Stomach (tissue), 9 donors: ENCODE data around the gene PKP2. TPM values are rescaled to one million over a fixed set of nuclear protein-coding genes. Genes with fewer than 3 reads are reported as not detected.

Experiments
- DNase-seq, 2 donors: peaks; one replicate each; pipeline versions ENCODE4 v3.0.0 to v3.0.0-alpha.2; 2013 to 2019
- H3K27ac ChIP-seq, 5 donors: fragments of 200-600 bp in 4 of 5; sonication (generic) in 4 of 5; one replicate each; pipeline ENCODE4 v1.5.1; 2013 to 2019; ENCODE audit warnings: mild to moderate bottlenecking in 1 of 5, moderate library complexity in 1 of 5
- H3K27me3 ChIP-seq, 3 donors: fragments of 200-600 bp; sonication (generic); one replicate each; pipeline ENCODE4 v1.5.1; 2017 to 2019; ENCODE audit warnings: mixed run types in 1 of 3
- H3K36me3 ChIP-seq, 4 donors: fragments of 200-600 bp; sonication (generic); 1 replicate in 3 of 4; 2 replicates in 1 of 4; pipeline ENCODE4 v1.5.1; 2016 to 2019
- H3K4me1 ChIP-seq, 4 donors: fragments of 200-600 bp; sonication (generic); one replicate each; pipeline ENCODE4 v1.5.1; 2016 to 2019
- H3K4me3 ChIP-seq, 4 donors: fragments of 200-600 bp; sonication (generic) in 3 of 4; one replicate each; pipeline ENCODE4 v1.5.1; 2016 to 2019; ENCODE audit warnings: mild to moderate bottlenecking in 1 of 4
- H3K9me3 ChIP-seq, 4 donors: fragments of 200-600 bp; sonication (generic); one replicate each; pipeline ENCODE4 v1.5.1; 2016 to 2019
- CTCF ChIP-seq, 7 experiments: fragments of 450-650 bp in 4 of 7; fragments of 200-600 bp in 3 of 7; sonication (generic) in 3 of 7; IDR thresholded peaks; one replicate each; pipeline ENCODE4 v1.5.1; 2016 to 2019; ENCODE audit warnings: antibody characterized with exemption in 7 of 7, control low read depth in 2 of 7, mild to moderate bottlenecking in 1 of 7
- EP300 ChIP-seq: sonication (generic); formaldehyde crosslinking; IDR thresholded peaks from one replicate; pipeline ENCODE4 v1.6.1; 2017; ENCODE audit warnings: antibody characterized with exemption
- POLR2A ChIP-seq, 4 donors: fragments of 450-650 bp; IDR thresholded peaks; one replicate each; pipeline ENCODE4 v1.6.1; 2016; ENCODE audit warnings: antibody characterized with exemption in 4 of 4, control low read depth in 2 of 4, mild to moderate bottlenecking in 1 of 4, moderate library complexity in 1 of 4
- POLR2AphosphoS5 ChIP-seq, 3 donors: sonication (generic); formaldehyde crosslinking; IDR thresholded peaks; one replicate each; pipeline ENCODE4 v1.6.1; 2016; ENCODE audit warnings: antibody characterized with exemption in 3 of 3
- WGBS, 5 donors: extraction: QIAGEN DNeasy Blood & Tissue Kit in 3 of 5; methylation state at CpG; one replicate each; pipeline versions ENCODE4 v1.1.5 to v1.1.7; 2013 to 2018; 5-methylcytosine and 5-hydroxymethylcytosine counted together
- intact Hi-C: fragments of 100-400 bp; cut with DNase I; formaldehyde crosslinking; loops from one replicate; pipeline ENCODE4 v1.15.1; 2023; ENCODE audit warnings: low total_unique reads
- polyA plus RNA-seq, 3 donors: library from polyadenylated mRNA; stranded (reverse); fragments of 200-250 nt; gene quantifications; one replicate each; pipeline ENCODE4 v1.2.3, GENCODE V29; 2013
- total RNA-seq, 5 donors: library from RNA; depleted of rRNA; stranded (reverse); fragments of >200 nt; gene quantifications; one replicate each; pipeline versions ENCODE4 v1.1.0 to v1.2.3, GENCODE V29; 2014 to 2016
- donor health status: healthy with polysubstance abuse.
- donor health status: Bipolar disorder and iron deficiency.
- donor health status: healthy.

The PKP2 gene
- total and polyA plus RNA-seq, 8 donors: 5.8 to 85.8 (median 39.5) TPM

- H3K4me3 ChIP-seq: no peak overlapping the region
- H3K4me1 ChIP-seq: peaks cover 0 to 23% (median 3%) of the 10 kb centered on the region in 4 donors
- no peak for DNase-seq
- intact Hi-C loops: no loop called here
- H3K27ac ChIP-seq: no peak overlapping the region
- no peaks in the 10 kb centered on the region for H3K9me3 ChIP-seq
- 59 to 80% (median 73%) methylated on average over 1 of the region's 1 CpG for WGBS, 5 donors
- H3K27me3 ChIP-seq: no peaks in the 10 kb centered on the region
- H3K36me3 ChIP-seq: peaks cover 0 to 9% (median 0%) of the 10 kb centered on the region in 4 donors
- TF ChIP-seq POLR2AphosphoS5 (IDR thresholded peaks at IDR 0.05) (no peak), CTCF (IDR thresholded peaks at IDR 0.05) (no peak), EP300 (no peak), POLR2A (IDR thresholded peaks at IDR 0.05) (no peak)
These were observed 68.5 kb downstream of the PKP2 start for GRCh38 chr12:32828120-32828519.

DNA sequence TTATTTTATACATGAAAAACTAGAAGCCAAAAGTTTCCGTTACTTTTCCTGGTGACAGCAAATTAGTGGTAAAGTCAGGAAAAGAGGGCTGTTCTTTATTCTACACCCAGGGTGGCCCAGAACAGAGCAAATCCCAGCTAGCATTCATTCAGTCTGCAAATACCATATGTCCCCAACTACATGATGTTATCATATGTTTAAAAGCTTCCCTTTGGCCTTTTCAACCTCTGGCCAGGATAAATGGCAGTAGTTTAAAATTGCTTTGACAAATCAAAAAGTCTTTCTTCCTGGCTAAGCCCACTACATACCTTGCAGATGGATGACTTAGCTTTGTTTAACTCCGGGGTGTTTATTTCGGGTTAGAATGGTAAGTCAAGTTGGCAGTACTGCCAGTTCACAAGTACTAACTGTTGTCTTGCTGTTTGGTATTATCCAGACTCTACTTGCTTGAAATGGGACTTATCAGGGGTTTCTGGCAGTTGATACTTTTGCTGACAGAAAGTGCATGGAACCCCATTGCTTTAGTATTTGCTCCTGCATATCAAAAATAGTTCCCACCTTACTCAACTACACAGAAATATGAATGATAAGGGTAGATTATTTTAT, 69.7 kb downstream of the PKP2 start:
- no peaks in the 10 kb centered on the region for H3K9me3 ChIP-seq
- no peak overlapping the region for H3K27ac ChIP-seq
- H3K4me3 ChIP-seq: no peak overlapping the region
- no peak for DNase-seq
- TF ChIP-seq POLR2AphosphoS5 (IDR thresholded peaks at IDR 0.05): no peak
- TF ChIP-seq POLR2A (IDR thresholded peaks at IDR 0.05): no peak
- TF ChIP-seq EP300: no peak
- TF ChIP-seq CTCF (IDR thresholded peaks at IDR 0.05): no peak
- 48 to 79% (median 64%) methylated on average over 3 of the region's 3 CpGs for WGBS, 5 donors
- H3K27me3 ChIP-seq: no peaks in the 10 kb centered on the region
- peaks cover 0 to 19% (median 4%) of the 10 kb centered on the region in 4 donors for H3K36me3 ChIP-seq
- intact Hi-C loops: no loop called here
- H3K4me1 ChIP-seq: peaks cover 0 to 23% (median 3%) of the 10 kb centered on the region in 4 donors

DNA sequence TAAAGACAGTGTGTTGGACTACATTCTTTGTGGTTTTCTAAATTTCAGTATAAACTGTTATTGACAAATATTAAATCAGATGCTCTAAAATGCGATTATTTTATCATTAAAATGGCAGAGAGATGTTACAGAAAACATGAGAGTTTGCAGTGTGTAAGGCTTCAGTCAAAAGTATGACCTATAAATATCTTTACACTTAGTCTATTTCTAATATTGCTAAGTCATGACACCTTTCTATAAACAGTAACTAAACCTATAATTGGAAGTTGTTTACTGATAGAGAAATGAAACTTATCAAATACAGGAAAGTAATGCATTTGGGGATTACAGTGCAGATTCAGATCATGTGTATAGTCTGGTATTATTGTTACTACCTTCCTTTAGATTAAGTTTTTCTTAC, 72.0 kb downstream of the PKP2 start:
- H3K36me3 ChIP-seq: peaks cover 0 to 34% (median 19%) of the 10 kb centered on the region in 4 donors
- no peaks in the 10 kb centered on the region for H3K9me3 ChIP-seq
- DNase-seq: no peak
- no peak overlapping the region for H3K4me3 ChIP-seq
- H3K27me3 ChIP-seq: no peaks in the 10 kb centered on the region
- no peak for TF ChIP-seq CTCF (IDR thresholded peaks at IDR 0.05)
- no peak for TF ChIP-seq EP300
- no peak for TF ChIP-seq POLR2AphosphoS5 (IDR thresholded peaks at IDR 0.05)
- TF ChIP-seq POLR2A (IDR thresholded peaks at IDR 0.05): no peak
- peaks cover 0 to 9% (median 0%) of the 10 kb centered on the region in 4 donors for H3K4me1 ChIP-seq
- intact Hi-C loops: no loop called here
- no peak overlapping the region for H3K27ac ChIP-seq
- 91 to 98% (median 95%) methylated on average over 1 of the region's 1 CpG for WGBS, 5 donors

DNA sequence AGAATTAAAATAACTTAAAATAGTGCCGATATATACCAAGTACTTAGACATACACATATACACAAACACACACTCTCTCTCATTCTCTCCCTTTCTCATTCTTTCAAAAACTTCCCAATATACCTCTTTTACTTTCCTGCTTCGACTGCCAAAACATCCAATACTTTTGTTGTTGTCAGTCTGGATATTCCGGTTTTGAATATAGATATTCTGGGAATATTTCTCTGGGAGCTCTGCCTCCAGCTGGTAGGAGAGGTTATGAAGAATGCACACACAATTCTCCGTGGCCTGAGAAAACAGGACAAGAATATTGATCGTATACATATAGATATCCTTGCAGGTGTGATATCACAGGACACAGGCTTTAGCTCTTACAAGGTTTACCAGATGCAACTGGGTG, 74.2 kb downstream of the PKP2 start:
- no peak overlapping the region for H3K27ac ChIP-seq
- WGBS, 5 donors: 53 to 70% (median 61%) methylated on average over 5 of the region's 5 CpGs

More for the DNA sequence above, 74.2 kb downstream of the PKP2 start:
- H3K4me3 ChIP-seq: no peak overlapping the region
- TF ChIP-seq POLR2AphosphoS5 (IDR thresholded peaks at IDR 0.05) (no peak), EP300 (no peak), CTCF (IDR thresholded peaks at IDR 0.05) (no peak), POLR2A (IDR thresholded peaks at IDR 0.05) (no peak)
- H3K36me3 ChIP-seq: peaks cover 0 to 40% (median 21%) of the 10 kb centered on the region in 4 donors
- H3K9me3 ChIP-seq: no peaks in the 10 kb centered on the region
- DNase-seq: no peak
- H3K4me1 ChIP-seq: no peaks in the 10 kb centered on the region
- H3K27me3 ChIP-seq: no peaks in the 10 kb centered on the region
- intact Hi-C loops: no loop called here
